Peyer's patch (tissue), 4 donors: Measurements from ENCODE around the gene TP53AIP1. TPM values are rescaled to one million over a fixed set of nuclear protein-coding genes. Genes with fewer than 3 reads are reported as not detected.

Experiments used
- DNase-seq, 3 donors: peaks; one replicate each; pipeline ENCODE4 v3.0.0-alpha.2; 2017 to 2019
- H3K27ac ChIP-seq, 4 donors: fragments of 200-600 bp; sonication (generic); one replicate each; pipeline ENCODE4 v1.5.1; 2016 to 2019
- H3K27me3 ChIP-seq, 2 donors: fragments of 200-600 bp; sonication (generic); one replicate each; pipeline ENCODE4 v1.5.1; 2019
- H3K36me3 ChIP-seq, 3 donors: fragments of 200-600 bp; sonication (generic); one replicate each; pipeline ENCODE4 v1.5.1; 2016 to 2019
- H3K4me1 ChIP-seq, 4 donors: fragments of 200-600 bp; sonication (generic); one replicate each; pipeline ENCODE4 v1.5.1; 2016 to 2019
- H3K4me3 ChIP-seq, 4 donors: fragments of 200-600 bp; sonication (generic); 1 replicate in 3 of 4; 2 replicates in 1 of 4; pipeline ENCODE4 v1.5.1; 2016 to 2019; ENCODE audit warnings: mild to moderate bottlenecking in 1 of 4
- H3K9me3 ChIP-seq, 4 donors: fragments of 200-600 bp; sonication (generic); one replicate each; pipeline ENCODE4 v1.5.1; 2016 to 2019; ENCODE audit warnings: mild to moderate bottlenecking in 1 of 4
- POLR2A ChIP-seq, 2 donors: fragments of 450-650 bp; IDR thresholded peaks; one replicate each; pipeline ENCODE4 v1.5.1; 2017; ENCODE audit warnings: antibody characterized with exemption in 2 of 2, mild to moderate bottlenecking in 2 of 2, moderate library complexity in 2 of 2
- total RNA-seq, 4 donors: library from RNA; depleted of rRNA; stranded (reverse); fragments of >200 nt; gene quantifications; one replicate each; pipeline ENCODE4 v1.1.0, GENCODE V29; 2016
- TF ChIP-seq, protein P1 (sequence below), 6 experiments: fragments of 450-650 bp in 4 of 6; fragments of 200-600 bp in 2 of 6; sonication (generic) in 1 of 6; IDR thresholded peaks; one replicate each; pipeline ENCODE4 v1.5.1; 2017 to 2019; ENCODE audit warnings: antibody characterized with exemption in 6 of 6, mild to moderate bottlenecking in 3 of 6, moderate library complexity in 1 of 6

The TP53AIP1 gene
- total RNA-seq, 4 donors from 2014 or later, result 0.35 to 2.0 (median 0.47) TPM; not detected in 1

DNA sequence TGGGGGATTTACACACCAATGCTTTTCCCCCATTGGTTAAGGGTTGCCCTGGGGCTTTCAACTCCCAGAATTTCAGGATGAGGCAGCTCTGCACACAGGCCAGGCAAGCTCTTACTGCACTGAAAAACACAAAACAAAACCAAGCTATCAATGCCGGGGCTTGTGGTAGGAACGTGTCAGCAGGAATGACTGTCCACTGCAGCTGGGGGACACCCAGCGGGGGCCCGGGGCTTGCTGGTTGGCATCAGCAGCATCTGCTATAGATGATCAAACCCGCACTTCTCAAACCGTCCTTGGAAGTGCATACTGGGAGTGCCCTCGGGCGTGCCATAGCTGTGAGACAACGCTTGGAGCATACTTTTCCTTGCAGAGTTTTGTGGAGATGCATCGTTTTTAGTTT is 7.7 kb downstream of the TP53AIP1 start:
- no peaks in the 10 kb centered on the region for H3K9me3 ChIP-seq
- no peak for DNase-seq
- no peak for TF ChIP-seq POLR2A (IDR thresholded peaks at IDR 0.05)
- TF ChIP-seq, protein P1, sequence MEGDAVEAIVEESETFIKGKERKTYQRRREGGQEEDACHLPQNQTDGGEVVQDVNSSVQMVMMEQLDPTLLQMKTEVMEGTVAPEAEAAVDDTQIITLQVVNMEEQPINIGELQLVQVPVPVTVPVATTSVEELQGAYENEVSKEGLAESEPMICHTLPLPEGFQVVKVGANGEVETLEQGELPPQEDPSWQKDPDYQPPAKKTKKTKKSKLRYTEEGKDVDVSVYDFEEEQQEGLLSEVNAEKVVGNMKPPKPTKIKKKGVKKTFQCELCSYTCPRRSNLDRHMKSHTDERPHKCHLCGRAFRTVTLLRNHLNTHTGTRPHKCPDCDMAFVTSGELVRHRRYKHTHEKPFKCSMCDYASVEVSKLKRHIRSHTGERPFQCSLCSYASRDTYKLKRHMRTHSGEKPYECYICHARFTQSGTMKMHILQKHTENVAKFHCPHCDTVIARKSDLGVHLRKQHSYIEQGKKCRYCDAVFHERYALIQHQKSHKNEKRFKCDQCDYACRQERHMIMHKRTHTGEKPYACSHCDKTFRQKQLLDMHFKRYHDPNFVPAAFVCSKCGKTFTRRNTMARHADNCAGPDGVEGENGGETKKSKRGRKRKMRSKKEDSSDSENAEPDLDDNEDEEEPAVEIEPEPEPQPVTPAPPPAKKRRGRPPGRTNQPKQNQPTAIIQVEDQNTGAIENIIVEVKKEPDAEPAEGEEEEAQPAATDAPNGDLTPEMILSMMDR (IDR thresholded peaks at IDR 0.05), result no peak
- H3K27me3 ChIP-seq, result no peaks in the 10 kb centered on the region
- no peaks in the 10 kb centered on the region for H3K4me1 ChIP-seq
- no peak overlapping the region for H3K27ac ChIP-seq
- no peaks in the 10 kb centered on the region for H3K36me3 ChIP-seq
- H3K4me3 ChIP-seq, result no peak overlapping the region

DNA sequence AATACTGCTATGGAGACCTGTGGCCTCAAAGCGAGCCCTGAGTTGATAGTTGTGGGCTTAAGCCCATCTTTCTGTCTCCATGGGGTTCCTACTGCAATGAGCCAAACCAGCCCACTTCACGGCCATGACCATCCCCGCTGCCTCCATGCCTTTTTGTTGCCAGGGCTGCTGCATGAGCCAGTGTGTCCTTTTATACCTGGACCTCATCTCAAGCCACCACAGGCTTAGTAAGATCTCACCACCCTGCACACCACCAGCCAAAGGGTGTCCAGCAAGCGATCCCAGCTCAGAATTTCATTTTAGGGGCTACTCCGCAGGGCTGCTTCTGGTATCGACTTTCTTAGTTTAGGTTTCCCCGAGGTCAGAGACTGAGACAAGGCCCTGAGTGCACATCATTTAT is 8.3 kb downstream of the TP53AIP1 start:
- no peak for DNase-seq
- no peak overlapping the region for H3K27ac ChIP-seq
- no peaks in the 10 kb centered on the region for H3K36me3 ChIP-seq
- TF ChIP-seq, protein P1 (IDR thresholded peaks at IDR 0.05), result no peak
- no peaks in the 10 kb centered on the region for H3K4me1 ChIP-seq
- H3K4me3 ChIP-seq, result no peak overlapping the region
- H3K9me3 ChIP-seq, result no peaks in the 10 kb centered on the region
- no peaks in the 10 kb centered on the region for H3K27me3 ChIP-seq

DNA sequence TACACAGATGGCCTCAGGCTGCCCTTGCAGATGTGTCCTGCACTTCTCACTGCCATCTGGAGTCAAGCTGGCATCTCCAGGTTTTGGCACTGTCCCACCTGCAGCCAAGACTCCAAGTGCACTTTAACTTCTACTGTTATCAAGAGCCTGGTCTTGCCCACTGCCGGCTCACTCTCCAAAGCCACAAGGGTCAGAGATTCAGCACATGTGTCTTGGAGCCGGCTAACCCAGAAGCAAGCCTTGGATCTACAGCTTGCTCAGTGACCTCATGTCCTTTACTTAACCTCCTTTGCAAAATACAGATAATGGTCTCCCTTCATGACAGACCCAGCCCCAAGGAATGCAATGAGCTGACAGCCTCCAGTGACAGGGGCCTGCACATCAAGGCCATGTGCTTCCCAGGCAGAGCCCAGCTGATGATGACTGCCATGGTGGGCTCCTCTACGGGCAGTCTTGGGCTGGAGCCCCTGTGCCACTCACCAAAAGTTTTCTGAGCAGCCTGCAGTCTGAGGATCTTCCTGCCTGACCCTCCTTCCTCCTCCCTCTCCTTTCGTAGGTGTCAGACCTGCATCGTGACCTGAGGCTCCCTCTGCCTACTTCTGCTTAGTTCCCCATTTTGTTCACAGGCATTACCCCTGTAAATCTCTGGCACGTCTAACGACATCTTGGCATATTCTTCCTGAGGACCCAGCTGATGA is 9.0 kb downstream of the TP53AIP1 start:
- no peaks in the 10 kb centered on the region for H3K9me3 ChIP-seq
- no peak overlapping the region for H3K27ac ChIP-seq
- TF ChIP-seq POLR2A (IDR thresholded peaks at IDR 0.05), result no peak
- TF ChIP-seq, protein P1 (IDR thresholded peaks at IDR 0.05), result no peak
- H3K4me1 ChIP-seq, result no peaks in the 10 kb centered on the region
- H3K36me3 ChIP-seq, result no peaks in the 10 kb centered on the region
- H3K27me3 ChIP-seq, result no peaks in the 10 kb centered on the region
- no peak overlapping the region for H3K4me3 ChIP-seq
- no peak for DNase-seq

DNA sequence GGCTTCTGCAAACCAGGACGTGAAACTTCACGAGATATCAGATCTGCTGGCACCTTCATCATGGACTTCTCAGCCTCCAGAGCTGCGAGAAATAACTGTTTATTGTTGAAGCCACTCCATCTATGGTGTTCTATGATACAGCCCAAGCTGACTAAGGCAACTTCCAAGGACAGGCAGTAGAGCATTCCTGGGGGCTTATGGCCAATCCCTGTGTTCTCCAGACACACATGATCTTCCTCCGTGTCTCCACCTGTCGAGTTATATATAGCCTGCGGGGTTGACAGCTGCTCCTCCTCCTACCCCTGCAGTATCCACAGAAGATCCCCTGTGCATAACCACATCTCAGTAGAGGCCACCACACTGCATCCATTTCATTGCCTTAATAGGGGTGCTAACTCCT is 11.0 kb downstream of the TP53AIP1 start:
- H3K4me1 ChIP-seq, result no peaks in the 10 kb centered on the region
- no peaks in the 10 kb centered on the region for H3K36me3 ChIP-seq
- no peak overlapping the region for H3K27ac ChIP-seq
- H3K4me3 ChIP-seq, result no peak overlapping the region
- TF ChIP-seq POLR2A (IDR thresholded peaks at IDR 0.05), result no peak
- TF ChIP-seq, protein P1 (IDR thresholded peaks at IDR 0.05), result no peak
- no peaks in the 10 kb centered on the region for H3K27me3 ChIP-seq
- no peaks in the 10 kb centered on the region for H3K9me3 ChIP-seq
- DNase-seq, result no peak

DNA sequence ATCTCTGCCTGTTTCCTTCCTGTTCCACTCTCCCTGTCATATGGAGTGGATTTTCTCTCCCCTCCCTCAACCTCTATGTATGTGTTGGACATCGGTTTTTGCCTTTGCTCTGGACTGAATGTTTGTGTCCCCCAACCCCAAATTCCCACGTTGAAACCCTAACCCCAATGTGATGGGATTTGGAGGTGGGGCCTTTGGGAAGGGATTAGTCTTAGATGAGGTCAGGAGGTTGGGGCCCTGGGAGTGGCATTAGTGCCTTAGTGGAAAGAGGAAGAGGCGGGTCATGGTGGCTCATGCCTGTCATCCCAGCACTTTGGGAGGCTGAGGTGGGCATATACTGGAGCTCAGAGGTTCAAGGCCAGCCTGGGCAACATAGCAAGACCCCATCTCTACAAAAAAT is 11.6 kb downstream of the TP53AIP1 start:
- Histone ChIP-seq H3K27ac (no peak overlapping the region), H3K9me3 (no peaks in the 10 kb centered on the region), H3K27me3 (no peaks in the 10 kb centered on the region), H3K4me3 (no peak overlapping the region), H3K4me1 (no peaks in the 10 kb centered on the region), H3K36me3 (no peaks in the 10 kb centered on the region)
- DNase-seq, result no peak
- no peak for TF ChIP-seq POLR2A (IDR thresholded peaks at IDR 0.05)

DNA sequence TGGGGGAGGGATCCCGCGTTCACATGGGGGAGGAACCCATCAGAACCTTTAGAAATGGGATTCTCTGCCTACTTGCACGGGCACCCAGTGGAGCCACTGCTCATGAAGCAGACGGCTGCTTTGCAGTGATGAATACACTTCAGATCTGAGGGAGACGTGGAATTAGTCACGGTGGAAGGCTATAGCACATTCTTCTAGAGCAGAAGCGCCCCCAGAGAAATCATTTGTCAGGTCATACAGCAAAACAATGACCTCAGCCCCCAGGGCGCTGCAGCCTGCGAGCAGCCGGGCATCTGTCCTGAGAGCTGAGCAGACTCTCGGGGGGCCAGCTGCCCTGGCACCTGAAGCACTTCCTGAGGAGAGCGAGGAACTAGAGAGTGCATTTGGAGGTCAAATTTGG is 12.7 kb downstream of the TP53AIP1 start:
- TF ChIP-seq, protein P1 (IDR thresholded peaks at IDR 0.05), result no peak
- TF ChIP-seq POLR2A (IDR thresholded peaks at IDR 0.05), result no peak
- no peaks in the 10 kb centered on the region for H3K27me3 ChIP-seq
- H3K9me3 ChIP-seq, result no peaks in the 10 kb centered on the region
- no peaks in the 10 kb centered on the region for H3K36me3 ChIP-seq
- H3K27ac ChIP-seq, result no peak overlapping the region
- no peak overlapping the region for H3K4me3 ChIP-seq
- no peak for DNase-seq
- H3K4me1 ChIP-seq, result no peaks in the 10 kb centered on the region
